Ovary (tissue), 3 donors: ENCODE data around the gene RBM33.

Source experiments
- CTCF ChIP-seq, 3 donors: fragments of 450-650 bp in 2 of 3; fragments of 200-600 bp in 1 of 3; IDR thresholded peaks; one replicate each; pipeline versions ENCODE4 v1.5.1 to v1.8.0; 2016 to 2022; ENCODE audit warnings: antibody characterized with exemption in 3 of 3, mild to moderate bottlenecking in 1 of 3
- POLR2A ChIP-seq: fragments of 450-650 bp; IDR thresholded peaks from one replicate; pipeline ENCODE4 v1.6.1; 2017; ENCODE audit warnings: antibody characterized with exemption, mild to moderate bottlenecking, moderate library complexity
- donor health status: DM: no; HTN: no; CAD: no.

DNA sequence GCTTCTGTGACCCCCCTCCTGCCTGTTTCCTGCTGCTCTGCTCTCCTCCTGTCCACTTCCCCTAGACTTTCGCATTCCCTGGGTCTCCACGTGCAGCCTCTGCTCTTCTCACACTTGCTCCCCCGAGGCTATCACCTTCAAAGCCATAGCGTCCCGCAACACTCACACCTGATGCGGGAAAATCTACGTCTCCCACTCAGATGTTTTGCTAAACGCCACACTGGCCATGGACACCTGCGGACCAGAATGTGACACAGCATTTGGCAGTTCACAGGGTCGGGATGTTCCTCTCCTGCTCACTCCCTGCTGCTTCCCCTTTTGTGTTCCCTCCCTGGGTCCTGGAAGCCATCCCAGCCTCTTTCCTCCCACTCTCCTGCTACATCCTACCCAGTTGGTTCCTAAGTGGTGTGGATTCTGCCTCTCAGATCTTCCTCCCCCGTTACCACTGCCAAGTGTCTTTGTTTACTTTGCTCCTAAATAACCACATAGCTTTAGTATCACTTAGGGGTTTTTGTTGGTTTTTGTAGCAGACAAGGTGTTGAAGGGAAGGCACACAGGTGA, 33.7 kb upstream of the RBM33 start:
- TF ChIP-seq POLR2A = no peak
- no peak for TF ChIP-seq CTCF (IDR thresholded peaks at IDR 0.05)
